ENCODE data around the gene QSOX1.
"Not testable (repeated sequence)": the region's sequence is repeated elsewhere in the genome, so short reads cannot be mapped to it uniquely, and the experiment has no call there.

The QSOX1 gene

GRCh38 chr1:180193141-180194047 lies 38.7 kb downstream of the QSOX1 start:
- DNase-seq: no peak

GRCh38 chr1:180194048-180194425 lies 39.4 kb downstream of the QSOX1 start:
- no peak for DNase-seq

- no peak for DNase-seq
These were observed 40.0 kb downstream of the QSOX1 start for GRCh38 chr1:180194546-180195207.

- DNase-seq: no peak
These were observed 40.7 kb downstream of the QSOX1 start for GRCh38 chr1:180195401-180195800.

GRCh38 chr1:180195916-180196315 lies 41.2 kb downstream of the QSOX1 start:
- DNase-seq: no peak

GRCh38 chr1:180196436-180197003 lies 41.9 kb downstream of the QSOX1 start:
- no peak for DNase-seq

- DNase-seq: no peak
These were observed 42.6 kb downstream of the QSOX1 start for GRCh38 chr1:180197231-180197630.

- DNase-seq: no peak
These were observed 43.5 kb downstream of the QSOX1 start for GRCh38 chr1:180198196-180198595.

- no peak for DNase-seq
These were observed 43.9 kb downstream of the QSOX1 start for GRCh38 chr1:180198611-180199010.

- no peak for DNase-seq
These were observed 44.3 kb downstream of the QSOX1 start for GRCh38 chr1:180199018-180199417.

GRCh38 chr1:180201451-180202200 lies 47.0 kb downstream of the QSOX1 start:
- no peak for DNase-seq

GRCh38 chr1:180202588-180202987 lies 47.9 kb downstream of the QSOX1 start:
- DNase-seq: not testable (repeated sequence)

GRCh38 chr1:180204231-180204630 lies 49.6 kb downstream of the QSOX1 start:
- DNase-seq: no peak

- no peak for DNase-seq
These were observed 51.9 kb downstream of the QSOX1 start for GRCh38 chr1:180206581-180206980.

- DNase-seq: no peak
These were observed 53.6 kb downstream of the QSOX1 start for GRCh38 chr1:180208264-180208663.

- DNase-seq: no peak
These were observed 55.4 kb downstream of the QSOX1 start for GRCh38 chr1:180210008-180210620.

- no peak for DNase-seq
These were observed 56.6 kb downstream of the QSOX1 start for GRCh38 chr1:180211156-180211859.

GRCh38 chr1:180211860-180212229 lies 57.2 kb downstream of the QSOX1 start:
- DNase-seq: no peak

GRCh38 chr1:180213401-180214170 lies 58.9 kb downstream of the QSOX1 start:
- DNase-seq: peak; percentile 25

GRCh38 chr1:180215856-180216625 lies 61.4 kb downstream of the QSOX1 start:
- no peak for DNase-seq

All from stimulated activated CD4-positive, alpha-beta T cell treated with anti-CD3 and anti-CD28 coated beads, Interleukin-12 subunit alpha, Interleukin-12 subunit beta, amount 100 ng/mL, for 4 hours (primary cell).